ENCODE measurements around the gene FBXW11. TPM values are rescaled to one million over a fixed set of nuclear protein-coding genes. Genes with fewer than 3 reads are reported as not detected.
"Not testable (repeated sequence)": the region's sequence is repeated elsewhere in the genome, so short reads cannot be mapped to it uniquely, and the experiment has no call there.

Gene FBXW11
- total RNA-seq, 4 donors from 2014 or later = 22.8 to 44.8 (median 40.3) TPM

- Histone ChIP-seq H3K4me3 (no peak overlapping the region), H3K36me3 (no peaks in the 10 kb centered on the region), H3K4me1 (peaks cover 4 to 19% (median 6%) of the 10 kb centered on the region in 4 donors), H3K27ac (no peak overlapping the region), H3K9me3 (peaks cover 16 to 18% of the 10 kb centered on the region in 2 donors), H3K27me3 (no peaks in the 10 kb centered on the region)
- WGBS, 2 donors (ENCODE audit: low coverage in 1 of 2) = 80 to 90% methylated on average over 3 to 4 of the region's 4 CpGs
- in situ Hi-C loops (cut with MboI; ENCODE audit: low pct_ligation_motif_present in 1 of 4, low pct_unique_long_range_greater_than_20kb in 1 of 4, low sequenced_read_pairs in 3 of 4) (no loop called here), intact Hi-C loops (cut with DNase I; ENCODE audit: low total_unique reads) (no loop called here)
- no peak for TF ChIP-seq POLR2AphosphoS5 (IDR thresholded peaks at IDR 0.05)
- TF ChIP-seq EP300 (IDR thresholded peaks at IDR 0.05; ENCODE audit: low read depth) = no peak
- TF ChIP-seq POLR2A (IDR thresholded peaks at IDR 0.05) = no peak
- TF ChIP-seq CTCF (IDR thresholded peaks at IDR 0.05) = no peak
- no peak for DNase-seq
These were observed 27.9 kb downstream of the FBXW11 start for GRCh38 chr5:171978519-171978918.

- intact Hi-C loops (cut with DNase I; ENCODE audit: low total_unique reads) = no loop called here
- Histone ChIP-seq H3K36me3 (no peaks in the 10 kb centered on the region), H3K4me1 (peaks cover 4 to 24% (median 6%) of the 10 kb centered on the region in 4 donors), H3K4me3 (no peak overlapping the region), H3K27ac (no peak overlapping the region), H3K27me3 (no peaks in the 10 kb centered on the region), H3K9me3 (peaks cover 16 to 18% of the 10 kb centered on the region in 2 donors)
- DNase-seq = no peak
- in situ Hi-C loops (cut with MboI; ENCODE audit: low pct_ligation_motif_present in 1 of 4, low pct_unique_long_range_greater_than_20kb in 1 of 4, low sequenced_read_pairs in 3 of 4) = no loop called here
- WGBS, 2 donors (ENCODE audit: low coverage in 1 of 2) = 63 to 82% methylated on average over 1 of the region's 1 CpG
- TF ChIP-seq EP300 (IDR thresholded peaks at IDR 0.05; ENCODE audit: low read depth) = no peak
- TF ChIP-seq POLR2AphosphoS5 (IDR thresholded peaks at IDR 0.05) = no peak
- TF ChIP-seq POLR2A (IDR thresholded peaks at IDR 0.05) = no peak
- TF ChIP-seq CTCF (IDR thresholded peaks at IDR 0.05) = no peak
These were observed 28.4 kb downstream of the FBXW11 start for GRCh38 chr5:171978016-171978415.

GRCh38 chr5:171977244-171977950 is 29.0 kb downstream of the FBXW11 start:
- peaks cover 4 to 28% (median 6%) of the 10 kb centered on the region in 4 donors for H3K4me1 ChIP-seq
- H3K36me3 ChIP-seq; H3K27ac ChIP-seq; DNase-seq; in situ Hi-C loops (cut with MboI; ENCODE audit: low pct_ligation_motif_present in 1 of 4, low pct_unique_long_range_greater_than_20kb in 1 of 4, low sequenced_read_pairs in 3 of 4); H3K4me3 ChIP-seq; H3K27me3 ChIP-seq; intact Hi-C loops (cut with DNase I; ENCODE audit: low total_unique reads): not testable (repeated sequence)
- WGBS, 2 donors (ENCODE audit: low coverage in 1 of 2) = 79 to 81% methylated on average over 6 of the region's 6 CpGs
- H3K9me3 ChIP-seq = peaks cover 16 to 18% of the 10 kb centered on the region in 2 donors

- intact Hi-C loops (cut with DNase I; ENCODE audit: low total_unique reads) = no loop called here
- no peak for DNase-seq
- Histone ChIP-seq H3K9me3 (peaks cover 16 to 18% of the 10 kb centered on the region in 2 donors), H3K36me3 (no peaks in the 10 kb centered on the region), H3K27me3 (no peaks in the 10 kb centered on the region), H3K4me3 (no peak overlapping the region), H3K27ac (no peak overlapping the region), H3K4me1 (peaks cover 4 to 37% (median 10%) of the 10 kb centered on the region in 4 donors)
- 74 to 81% methylated on average over 4 to 5 of the region's 5 CpGs for WGBS, 2 donors (ENCODE audit: low coverage in 1 of 2)
- in situ Hi-C loops (cut with MboI; ENCODE audit: low pct_ligation_motif_present in 1 of 4, low pct_unique_long_range_greater_than_20kb in 1 of 4, low sequenced_read_pairs in 3 of 4) = no loop called here
- no peak for TF ChIP-seq POLR2AphosphoS5 (IDR thresholded peaks at IDR 0.05)
- TF ChIP-seq EP300 (IDR thresholded peaks at IDR 0.05; ENCODE audit: low read depth) = no peak
- TF ChIP-seq POLR2A (IDR thresholded peaks at IDR 0.05) = no peak
- no peak for TF ChIP-seq CTCF (IDR thresholded peaks at IDR 0.05)
These were observed 30.4 kb downstream of the FBXW11 start for GRCh38 chr5:171975877-171976667.

Measured in transverse colon (tissue), 4 donors.